Activated naive CD8-positive, alpha-beta T cell (primary cell): ENCODE measurements around the gene MRPL50.

ENCODE experiments used
- H3K27ac Mint-ChIP-seq: one replicate; pipeline ENCODE4 v1.8.0; 2021; ENCODE audit warnings: mixed read lengths
- H3K27me3 Mint-ChIP-seq: one replicate; pipeline ENCODE4 v1.8.0; 2021; ENCODE audit warnings: mixed read lengths
- H3K36me3 Mint-ChIP-seq: one replicate; pipeline ENCODE4 v1.8.0; 2021; ENCODE audit warnings: mixed read lengths
- H3K4me1 Mint-ChIP-seq: one replicate; pipeline ENCODE4 v1.8.0; 2021; ENCODE audit warnings: low read depth, mixed read lengths
- H3K4me3 Mint-ChIP-seq: one replicate; pipeline ENCODE4 v1.8.0; 2021; ENCODE audit warnings: mild to moderate bottlenecking, mixed read lengths
- H3K9me3 Mint-ChIP-seq: one replicate; pipeline ENCODE4 v1.8.0; 2021; ENCODE audit warnings: low read depth, mixed read lengths

MRPL50 gene

DNA sequence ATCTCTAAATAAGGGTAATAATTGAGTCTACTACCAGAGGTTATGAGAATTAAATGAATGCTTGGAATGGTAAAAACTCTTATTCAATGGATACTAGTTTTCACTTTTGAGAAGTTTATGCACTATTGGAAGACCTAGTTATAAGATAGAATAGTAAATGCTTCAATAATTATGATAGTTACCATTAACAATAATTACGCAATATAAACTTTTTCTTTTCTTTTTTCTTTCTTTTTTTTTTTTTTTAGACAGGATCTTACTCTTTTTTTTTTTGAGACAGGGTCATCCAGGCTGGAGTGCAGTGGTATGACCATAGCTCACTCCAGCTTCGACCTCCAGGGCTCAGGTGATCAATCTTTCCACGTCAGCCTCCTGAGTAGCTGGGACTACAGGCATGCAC is 30.5 kb upstream of the MRPL50 start:
- Mint-ChIP-seq H3K9me3 (peaks cover 11% of the 10 kb centered on the region), H3K36me3 (peaks cover 3% of the 10 kb centered on the region), H3K27me3 (peaks cover 21% of the 10 kb centered on the region), H3K4me3 (no peak overlapping the region), H3K27ac (no peak overlapping the region), H3K4me1 (no peaks in the 10 kb centered on the region)

DNA sequence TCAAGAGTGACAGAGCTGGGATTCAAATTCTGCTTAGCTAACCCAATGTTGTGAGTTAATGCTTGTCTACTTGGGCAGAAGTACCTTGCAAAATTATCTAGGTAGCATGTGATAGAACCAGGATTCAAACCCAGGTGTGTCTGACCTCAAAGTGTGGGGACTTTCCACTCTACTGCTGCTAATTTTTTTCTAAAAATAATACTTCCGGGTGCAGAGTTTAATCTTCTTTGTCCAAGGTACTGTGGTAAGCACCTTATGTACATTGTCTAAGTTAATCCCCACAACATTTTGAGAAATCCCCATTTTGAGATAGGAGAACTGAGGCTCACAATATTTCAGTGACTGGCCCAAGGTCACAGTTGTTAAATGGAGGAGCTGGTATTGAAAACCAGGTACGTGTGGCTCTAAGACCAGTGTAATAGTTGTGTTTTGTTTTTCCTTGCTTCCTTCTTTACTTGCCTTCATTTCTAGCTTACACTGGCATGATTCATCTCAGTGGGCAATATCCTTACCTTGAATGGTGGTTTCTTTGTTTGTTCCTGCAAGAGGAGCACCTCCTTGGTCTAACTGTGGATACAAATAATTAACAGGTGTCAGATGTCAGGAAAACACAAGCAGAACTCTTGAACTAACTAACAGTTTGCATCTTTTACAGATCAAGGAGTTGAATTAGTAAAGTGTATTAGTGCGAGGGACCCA is 29.7 kb upstream of the MRPL50 start:
- peaks cover 20% of the 10 kb centered on the region for H3K27me3 Mint-ChIP-seq

DNA sequence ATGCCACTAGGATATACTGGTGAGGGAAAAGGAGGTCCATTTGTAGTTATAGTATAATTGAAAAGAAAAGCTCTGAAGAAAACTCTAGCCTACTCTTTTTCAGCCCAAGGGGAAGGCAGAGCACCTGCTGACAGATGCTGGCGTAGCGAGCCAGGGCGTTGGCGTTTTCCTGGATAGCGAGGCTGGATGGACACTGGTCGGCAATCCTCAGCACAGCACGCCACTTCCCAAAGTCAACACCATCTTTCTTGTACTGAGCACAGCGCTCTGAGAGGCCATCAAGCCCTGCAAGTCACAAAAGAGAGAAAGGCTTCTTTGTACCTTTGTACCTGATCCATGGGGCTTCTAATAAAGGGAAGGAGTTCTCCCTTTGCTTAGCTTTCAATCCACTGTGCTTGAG is 28.9 kb upstream of the MRPL50 start:
- no peak overlapping the region for H3K4me3 Mint-ChIP-seq
- no peaks in the 10 kb centered on the region for H3K4me1 Mint-ChIP-seq
- H3K27me3 Mint-ChIP-seq, result peaks cover 20% of the 10 kb centered on the region
- peaks cover 3% of the 10 kb centered on the region for H3K36me3 Mint-ChIP-seq
- H3K9me3 Mint-ChIP-seq, result peaks cover 19% of the 10 kb centered on the region
- no peak overlapping the region for H3K27ac Mint-ChIP-seq

More for the DNA sequence above, 29.7 kb upstream of the MRPL50 start:
- Mint-ChIP-seq H3K9me3 (peaks cover 19% of the 10 kb centered on the region), H3K36me3 (peaks cover 3% of the 10 kb centered on the region), H3K4me3 (no peak overlapping the region), H3K27ac (no peak overlapping the region), H3K4me1 (no peaks in the 10 kb centered on the region)

DNA sequence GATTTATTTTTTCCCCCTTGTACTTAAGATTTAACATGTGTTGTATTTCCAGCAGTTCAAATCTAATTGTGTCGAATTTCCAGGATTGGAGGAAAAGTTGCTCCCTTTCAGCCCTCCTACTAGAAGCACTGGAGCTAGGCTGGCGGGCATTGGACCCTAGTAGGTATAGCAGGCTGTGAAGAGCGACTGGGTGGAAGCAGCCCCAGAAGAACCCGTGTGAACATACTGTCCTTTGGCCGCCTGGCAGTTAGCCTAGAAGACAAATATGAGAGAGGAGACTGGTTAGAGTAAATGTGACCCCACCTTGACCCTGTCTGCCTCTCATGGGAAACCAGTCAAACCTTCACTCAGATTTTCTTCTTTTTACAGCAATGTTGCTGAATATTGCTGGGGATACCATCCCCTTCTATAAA is 23.2 kb upstream of the MRPL50 start:
- Mint-ChIP-seq H3K27ac (no peak overlapping the region), H3K36me3 (peaks cover 18% of the 10 kb centered on the region), H3K27me3 (peaks cover 2% of the 10 kb centered on the region), H3K4me3 (no peak overlapping the region), H3K4me1 (no peaks in the 10 kb centered on the region), H3K9me3 (peaks cover 52% of the 10 kb centered on the region)

DNA sequence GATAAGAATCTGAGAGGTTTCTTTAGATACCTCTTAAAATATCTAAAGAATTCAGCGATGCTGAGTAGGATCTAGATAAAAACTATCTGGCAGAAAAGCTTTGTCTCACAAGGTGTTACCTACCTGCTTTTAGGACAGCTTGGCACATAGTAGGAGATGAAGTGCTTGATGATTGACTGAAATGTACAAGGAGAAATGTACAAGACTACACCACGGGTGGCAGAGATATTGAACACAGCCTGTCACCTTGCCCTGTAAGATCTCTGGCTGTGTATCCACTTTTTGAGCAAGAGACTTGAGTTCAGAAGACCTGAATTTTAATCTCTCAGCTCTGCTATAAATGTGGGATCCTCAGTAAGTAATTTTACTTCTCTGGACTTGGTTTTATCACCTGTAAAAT is 21.4 kb upstream of the MRPL50 start:
- peaks cover 2% of the 10 kb centered on the region for H3K27me3 Mint-ChIP-seq
- no peak overlapping the region for H3K27ac Mint-ChIP-seq
- H3K36me3 Mint-ChIP-seq, result peaks cover 23% of the 10 kb centered on the region
- no peaks in the 10 kb centered on the region for H3K4me1 Mint-ChIP-seq
- no peak overlapping the region for H3K4me3 Mint-ChIP-seq
- H3K9me3 Mint-ChIP-seq, result peaks cover 51% of the 10 kb centered on the region

DNA sequence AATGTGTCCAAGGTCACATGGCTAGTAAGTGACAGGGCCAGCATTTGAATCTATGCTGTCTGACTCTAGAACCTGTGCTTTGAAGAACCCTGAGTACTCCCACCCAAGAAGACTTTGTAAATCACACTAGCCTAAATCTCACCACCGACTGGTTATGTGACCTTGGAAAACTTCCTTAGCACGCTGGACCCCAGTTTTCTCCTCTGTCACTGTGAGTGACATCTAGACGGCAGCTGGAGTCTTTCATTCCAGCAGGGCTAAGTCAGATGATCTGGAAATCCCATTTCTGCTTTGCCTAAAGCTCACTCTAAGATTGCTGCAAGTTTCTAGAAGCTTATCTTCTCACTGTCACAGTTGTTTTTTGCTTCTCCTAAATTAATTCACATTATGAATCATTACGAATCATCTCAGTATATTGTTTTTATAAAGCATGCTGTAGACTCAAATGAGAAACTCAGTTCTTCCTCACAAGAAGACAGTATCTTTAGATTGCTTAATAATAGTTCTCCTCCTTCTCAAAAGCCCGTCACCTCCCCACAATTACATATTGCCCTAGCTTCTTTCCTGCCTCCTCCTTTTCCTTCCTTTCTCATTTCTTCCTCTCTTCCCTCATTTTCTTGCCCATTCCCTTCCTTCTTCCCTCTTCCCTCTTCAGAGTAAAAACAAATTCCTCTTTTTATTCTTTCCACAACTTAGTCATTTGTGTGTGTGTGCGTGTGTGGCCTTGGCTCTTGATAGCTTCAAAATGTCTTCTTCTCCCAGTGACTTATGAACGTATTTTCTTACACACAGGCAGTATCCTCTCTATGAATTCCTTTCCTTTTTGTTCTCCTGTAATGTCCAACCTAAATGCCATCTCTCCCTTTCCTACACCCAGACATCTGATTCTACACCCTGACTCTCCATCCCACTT is 20.4 kb upstream of the MRPL50 start:
- no peak overlapping the region for H3K4me3 Mint-ChIP-seq

DNA sequence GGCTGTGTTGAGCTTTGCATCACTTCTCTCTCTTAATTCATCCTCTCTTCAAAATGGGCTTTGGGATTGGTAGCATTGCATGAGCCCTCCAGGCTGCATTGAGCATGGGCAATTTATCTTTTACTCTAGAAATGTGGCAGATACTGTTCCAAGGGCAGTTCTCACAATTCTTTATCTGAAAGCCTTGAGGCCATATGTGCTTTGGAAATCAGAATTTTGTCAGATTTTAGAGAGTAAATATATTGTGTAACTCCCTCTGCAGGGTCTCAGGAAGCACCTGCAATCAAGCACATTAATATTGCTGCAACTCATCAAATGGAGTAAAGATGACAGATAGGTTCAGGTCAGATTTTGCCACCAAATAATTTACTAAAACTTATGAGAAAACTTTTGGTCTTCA is 19.6 kb upstream of the MRPL50 start:
- Mint-ChIP-seq H3K4me1 (no peaks in the 10 kb centered on the region), H3K27ac (no peak overlapping the region), H3K36me3 (peaks cover 34% of the 10 kb centered on the region), H3K9me3 (peaks cover 52% of the 10 kb centered on the region), H3K4me3 (no peak overlapping the region), H3K27me3 (no peaks in the 10 kb centered on the region)

More for the DNA sequence above, 20.4 kb upstream of the MRPL50 start:
- Mint-ChIP-seq H3K27ac (no peak overlapping the region), H3K9me3 (peaks cover 52% of the 10 kb centered on the region), H3K4me1 (no peaks in the 10 kb centered on the region), H3K36me3 (peaks cover 27% of the 10 kb centered on the region), H3K27me3 (no peaks in the 10 kb centered on the region)

DNA sequence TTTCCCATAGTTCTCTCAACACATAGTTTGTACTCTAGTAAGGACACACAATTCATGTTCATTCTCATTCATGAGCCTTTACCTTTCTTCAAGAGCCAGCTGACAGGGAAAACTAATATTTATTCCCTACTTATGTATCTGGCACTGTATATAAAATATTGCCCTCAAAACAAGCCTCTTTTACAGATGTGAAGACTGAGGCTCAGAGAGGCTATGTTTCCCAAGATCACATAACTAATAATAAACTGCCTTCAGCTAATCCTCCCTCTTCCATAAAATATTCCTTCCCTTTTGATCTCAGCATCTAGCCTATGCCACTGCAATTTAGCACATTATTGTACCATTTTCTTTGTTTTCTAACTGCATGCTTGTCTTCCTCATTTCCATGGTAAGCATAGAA is 19.0 kb upstream of the MRPL50 start:
- Mint-ChIP-seq H3K4me3 (no peak overlapping the region), H3K4me1 (no peaks in the 10 kb centered on the region), H3K27ac (no peak overlapping the region), H3K9me3 (peaks cover 57% of the 10 kb centered on the region), H3K27me3 (no peaks in the 10 kb centered on the region), H3K36me3 (peaks cover 39% of the 10 kb centered on the region)

DNA sequence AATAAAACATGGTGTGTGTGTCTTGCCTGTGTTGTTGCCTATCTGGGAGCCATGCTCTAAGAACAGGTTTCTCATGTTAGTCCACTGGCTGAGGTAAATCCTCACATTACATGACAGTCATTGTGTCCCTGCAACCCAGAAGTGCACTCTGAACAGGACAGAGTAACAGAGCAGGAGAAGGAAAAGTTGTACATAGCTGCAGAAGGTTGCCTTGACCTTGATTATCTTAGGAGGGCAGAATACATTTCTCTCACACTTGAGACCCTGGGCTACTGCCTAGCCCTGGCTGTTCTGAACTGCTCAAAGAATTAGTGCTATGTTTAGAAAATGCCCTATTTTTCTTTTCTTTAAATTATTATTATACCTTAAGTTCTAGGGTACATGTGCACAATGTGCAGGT is 17.2 kb upstream of the MRPL50 start:
- Mint-ChIP-seq H3K4me3 (no peak overlapping the region), H3K27ac (no peak overlapping the region), H3K4me1 (no peaks in the 10 kb centered on the region), H3K27me3 (no peaks in the 10 kb centered on the region), H3K9me3 (peaks cover 53% of the 10 kb centered on the region), H3K36me3 (peaks cover 42% of the 10 kb centered on the region)

DNA sequence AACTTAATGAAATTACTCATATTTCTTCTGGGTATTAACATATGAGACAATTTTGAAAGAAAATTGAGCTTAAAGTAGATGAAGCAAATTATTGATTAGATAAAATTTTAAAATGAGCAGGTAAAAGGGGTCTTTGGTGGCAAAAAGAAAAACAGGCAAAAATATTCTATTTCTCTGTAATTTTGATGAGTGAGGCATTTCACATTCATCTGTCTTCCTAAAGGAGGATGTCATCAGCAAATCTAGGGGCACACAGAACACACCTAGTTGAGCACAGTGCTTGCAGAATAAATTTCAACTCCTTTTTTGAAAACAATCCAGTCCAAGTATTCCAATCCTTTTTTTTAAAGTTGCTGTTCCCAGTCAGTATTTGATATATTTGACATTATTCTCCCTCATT is 16.4 kb upstream of the MRPL50 start:
- Mint-ChIP-seq H3K4me3 (no peak overlapping the region), H3K27ac (no peak overlapping the region), H3K4me1 (no peaks in the 10 kb centered on the region), H3K36me3 (peaks cover 40% of the 10 kb centered on the region), H3K9me3 (peaks cover 49% of the 10 kb centered on the region), H3K27me3 (no peaks in the 10 kb centered on the region)

DNA sequence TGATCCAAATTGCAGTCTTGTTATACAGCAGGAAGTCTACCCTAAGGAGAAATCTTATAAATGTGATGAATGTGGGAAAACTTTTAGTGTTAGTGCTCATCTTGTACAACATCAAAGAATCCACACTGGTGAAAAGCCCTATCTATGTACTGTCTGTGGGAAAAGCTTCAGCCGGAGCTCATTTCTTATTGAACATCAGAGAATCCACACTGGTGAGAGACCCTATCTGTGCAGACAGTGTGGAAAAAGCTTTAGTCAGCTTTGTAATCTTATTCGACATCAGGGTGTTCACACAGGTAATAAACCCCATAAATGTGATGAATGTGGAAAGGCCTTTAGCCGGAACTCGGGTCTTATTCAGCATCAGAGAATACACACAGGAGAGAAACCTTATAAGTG is 10.7 kb upstream of the MRPL50 start:
- H3K36me3 Mint-ChIP-seq, result peaks cover 65% of the 10 kb centered on the region
- H3K27me3 Mint-ChIP-seq, result no peaks in the 10 kb centered on the region
- no peak overlapping the region for H3K27ac Mint-ChIP-seq
- no peaks in the 10 kb centered on the region for H3K4me1 Mint-ChIP-seq
- H3K4me3 Mint-ChIP-seq, result no peak overlapping the region
- peaks cover 41% of the 10 kb centered on the region for H3K9me3 Mint-ChIP-seq

DNA sequence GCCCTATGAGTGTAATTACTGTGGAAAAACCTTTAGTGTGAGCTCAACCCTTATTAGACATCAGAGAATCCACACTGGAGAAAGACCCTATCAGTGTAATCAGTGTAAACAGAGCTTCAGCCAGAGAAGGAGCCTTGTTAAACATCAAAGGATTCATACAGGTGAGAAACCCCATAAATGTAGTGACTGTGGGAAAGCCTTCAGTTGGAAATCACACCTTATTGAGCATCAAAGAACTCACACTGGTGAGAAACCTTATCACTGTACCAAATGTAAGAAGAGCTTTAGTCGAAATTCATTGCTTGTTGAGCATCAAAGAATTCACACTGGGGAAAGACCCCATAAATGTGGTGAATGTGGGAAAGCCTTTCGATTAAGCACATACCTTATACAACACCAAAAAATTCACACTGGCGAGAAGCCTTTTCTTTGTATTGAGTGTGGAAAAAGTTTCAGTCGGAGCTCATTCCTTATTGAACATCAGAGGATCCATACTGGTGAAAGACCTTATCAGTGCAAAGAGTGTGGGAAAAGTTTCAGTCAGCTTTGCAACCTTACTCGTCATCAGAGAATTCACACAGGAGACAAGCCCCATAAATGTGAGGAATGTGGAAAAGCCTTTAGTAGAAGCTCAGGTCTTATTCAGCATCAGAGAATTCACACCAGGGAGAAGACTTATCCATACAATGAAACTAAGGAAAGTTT is 10.1 kb upstream of the MRPL50 start:
- Mint-ChIP-seq H3K4me3 (no peak overlapping the region), H3K36me3 (peaks cover 69% of the 10 kb centered on the region), H3K27me3 (no peaks in the 10 kb centered on the region), H3K27ac (no peak overlapping the region), H3K4me1 (peaks cover 2% of the 10 kb centered on the region), H3K9me3 (peaks cover 42% of the 10 kb centered on the region)

DNA sequence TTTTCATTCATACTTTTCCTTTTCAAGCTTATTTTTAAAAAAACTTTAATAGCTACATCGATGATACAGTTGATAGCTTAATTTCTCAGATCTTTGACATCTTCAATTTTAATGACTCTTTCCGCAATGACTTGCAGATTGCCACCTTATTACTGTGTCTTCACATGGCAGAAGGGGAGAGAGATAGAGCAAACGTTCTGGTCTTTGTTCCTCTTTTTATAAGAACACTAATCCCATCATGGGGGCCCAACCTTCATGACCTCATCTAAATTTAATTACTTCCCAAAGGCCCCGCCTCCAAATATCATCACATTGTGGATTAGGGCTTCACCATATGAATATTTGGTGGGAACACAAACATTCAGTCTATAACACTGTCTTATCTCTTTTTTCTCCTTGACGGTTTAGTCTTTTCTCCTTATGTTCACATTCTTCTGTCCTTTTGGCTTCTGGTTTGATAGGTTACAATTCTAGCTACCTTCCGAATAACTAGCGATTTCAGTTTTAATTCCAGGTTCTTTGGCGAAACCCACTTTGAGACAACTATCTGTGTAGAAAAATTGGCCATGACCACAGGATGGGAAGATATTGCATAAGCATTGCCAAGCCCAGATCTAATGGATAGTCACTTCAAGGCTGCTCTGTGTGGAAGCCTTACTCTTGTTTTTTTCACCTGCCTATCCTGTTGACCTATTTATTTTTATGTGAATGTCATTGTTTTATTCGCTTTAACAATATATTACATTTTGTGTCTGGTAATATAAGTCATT is 5.3 kb upstream of the MRPL50 start:
- no peak overlapping the region for H3K4me3 Mint-ChIP-seq
- H3K36me3 Mint-ChIP-seq, result peaks cover 77% of the 10 kb centered on the region
- H3K27ac Mint-ChIP-seq, result no peak overlapping the region
- H3K27me3 Mint-ChIP-seq, result no peaks in the 10 kb centered on the region
- peaks cover 38% of the 10 kb centered on the region for H3K9me3 Mint-ChIP-seq
- H3K4me1 Mint-ChIP-seq, result peaks cover 37% of the 10 kb centered on the region

DNA sequence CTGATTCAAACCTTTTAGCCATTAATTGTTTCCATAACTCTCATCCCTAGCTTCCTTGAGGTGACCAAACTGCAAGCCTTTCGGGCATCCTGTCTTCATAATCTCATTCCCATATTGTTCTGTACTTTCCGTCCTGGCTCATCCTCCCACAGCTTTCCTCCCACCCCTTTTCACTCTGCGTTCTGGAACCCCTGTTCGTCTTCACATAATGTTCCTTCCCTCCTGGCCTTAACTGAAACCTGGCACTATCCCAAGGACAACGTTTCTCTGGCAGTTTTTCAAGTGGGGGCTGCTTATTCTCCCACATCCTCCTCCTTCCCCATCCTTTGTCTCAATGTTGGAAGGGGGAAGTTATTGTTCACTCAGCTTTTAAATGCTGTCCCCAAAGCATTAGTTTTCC is 1.7 kb upstream of the MRPL50 start:
- Mint-ChIP-seq H3K4me3 (peak overlapping the region; percentile 98), H3K4me1 (peaks cover 61% of the 10 kb centered on the region), H3K27ac (peak overlapping the region; percentile 78), H3K9me3 (peaks cover 17% of the 10 kb centered on the region), H3K36me3 (peaks cover 59% of the 10 kb centered on the region), H3K27me3 (no peaks in the 10 kb centered on the region)
